Measurements from ENCODE around the gene ULBP2.
"Not testable (repeated sequence)": the region's sequence is repeated elsewhere in the genome, so short reads cannot be mapped to it uniquely, and the experiment has no call there.

The ULBP2 gene

GRCh38 chr6:149908480-149908879 lies 33.3 kb upstream of the ULBP2 start:
- DNase-seq (ENCODE audit: low read depth in 2 of 2), result not testable (repeated sequence)

- DNase-seq (ENCODE audit: low read depth in 2 of 2), result no peak
Measured at GRCh38 chr6:149909701-149910470, 31.9 kb upstream of the ULBP2 start.

GRCh38 chr6:149910721-149911151 lies 31.1 kb upstream of the ULBP2 start:
- no peak for DNase-seq (ENCODE audit: low read depth in 2 of 2)

GRCh38 chr6:149912680-149913079 lies 29.1 kb upstream of the ULBP2 start:
- DNase-seq (ENCODE audit: low read depth in 2 of 2), result not testable (repeated sequence)

- DNase-seq (ENCODE audit: low read depth in 2 of 2), result no peak
Measured at GRCh38 chr6:149913085-149913484, 28.7 kb upstream of the ULBP2 start.

- DNase-seq (ENCODE audit: low read depth in 2 of 2), result no peak
Measured at GRCh38 chr6:149913540-149914240, 28.1 kb upstream of the ULBP2 start.

GRCh38 chr6:149915970-149916865 lies 25.6 kb upstream of the ULBP2 start:
- no peak for DNase-seq (ENCODE audit: low read depth in 2 of 2)

- DNase-seq (ENCODE audit: low read depth in 2 of 2), result no peak
Measured at GRCh38 chr6:149917679-149918078, 24.1 kb upstream of the ULBP2 start.

GRCh38 chr6:149918151-149918905 lies 23.5 kb upstream of the ULBP2 start:
- DNase-seq (ENCODE audit: low read depth in 2 of 2), result no peak

- DNase-seq (ENCODE audit: low read depth in 2 of 2), result not testable (repeated sequence)
Measured at GRCh38 chr6:149919126-149919833, 22.5 kb upstream of the ULBP2 start.

- no peak for DNase-seq (ENCODE audit: low read depth in 2 of 2)
Measured at GRCh38 chr6:149919834-149920225, 22.0 kb upstream of the ULBP2 start.

GRCh38 chr6:149921361-149921760 lies 20.5 kb upstream of the ULBP2 start:
- DNase-seq (ENCODE audit: low read depth in 2 of 2), result no peak

GRCh38 chr6:149922091-149922490 lies 19.7 kb upstream of the ULBP2 start:
- DNase-seq (ENCODE audit: low read depth in 2 of 2), result not testable (repeated sequence)

GRCh38 chr6:149922642-149923326 lies 19.0 kb upstream of the ULBP2 start, which contains the start of gene RAET1G:
TSS of gene RAET1G (minus strand) at chr6:149923121. CDS start at chr6:149923010, 111 bp downstream.
- DNase-seq (ENCODE audit: low read depth in 2 of 2), result peak; percentile 48 to 57

- DNase-seq (ENCODE audit: low read depth in 2 of 2), result no peak
Measured at GRCh38 chr6:149923327-149923986, 18.4 kb upstream of the ULBP2 start.

GRCh38 chr6:149924206-149924932 lies 17.4 kb upstream of the ULBP2 start:
- DNase-seq (ENCODE audit: low read depth in 2 of 2), result no peak

- DNase-seq (ENCODE audit: low read depth in 2 of 2), result no peak
Measured at GRCh38 chr6:149924933-149925252, 16.9 kb upstream of the ULBP2 start.

GRCh38 chr6:149925253-149925973 lies 16.4 kb upstream of the ULBP2 start:
- DNase-seq (ENCODE audit: low read depth in 2 of 2), result no peak

All from stimulated activated CD8-positive, alpha-beta memory T cell treated with anti-CD3 and anti-CD28 coated beads, Interleukin-7, amount 100 ng/mL, for 1 hour (primary cell).